ENCODE data around the gene MAP2K3. TPM values are rescaled to one million over a fixed set of nuclear protein-coding genes. Genes with fewer than 3 reads are reported as not detected.

The MAP2K3 gene
- total and polyA plus RNA-seq, 12 donors: 6.4 to 64.8 (median 32.2) TPM

DNA sequence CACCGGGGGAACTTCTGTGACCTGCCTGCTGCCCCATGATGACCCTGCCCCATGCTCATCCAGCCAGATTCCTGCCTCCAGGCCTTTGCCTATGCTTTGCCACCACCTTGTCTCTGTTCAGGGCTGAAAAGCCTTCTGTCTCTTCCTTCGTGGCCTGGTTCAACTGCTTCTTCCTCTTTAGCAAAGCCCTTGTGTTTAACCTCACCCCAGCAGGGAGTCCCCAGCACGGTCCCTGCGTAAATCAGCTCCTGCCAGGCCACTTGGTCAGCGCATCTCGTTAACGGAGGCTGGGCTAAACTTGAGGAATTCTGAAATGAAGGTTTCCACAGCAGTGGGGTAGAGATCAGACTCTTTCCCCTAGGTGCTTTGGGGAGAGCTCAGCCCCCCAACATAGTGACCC is 75.5 kb downstream of the MAP2K3 start:
- Histone ChIP-seq H3K4me1 (replicated peaks in 1 of 2) (no peaks in the 10 kb centered on the region), H3K9me3 (replicated peaks in 1 of 3) (no peaks in the 10 kb centered on the region), H3K36me3 (replicated peaks in 1 of 2) (no peaks in the 10 kb centered on the region), H3K27ac (no peak overlapping the region), H3K4me3 (no peak overlapping the region), H3K27me3 (no peaks in the 10 kb centered on the region)
- DNase-seq: no peak
- intact Hi-C loops (cut with DNase I): no loop called here
- WGBS, 4 donors: 68 to 82% (median 71%) methylated on average over 5 to 7 of the region's 7 CpGs
- TF ChIP-seq POLR2A (IDR thresholded peaks at IDR 0.05): no peak
- TF ChIP-seq, protein P1, sequence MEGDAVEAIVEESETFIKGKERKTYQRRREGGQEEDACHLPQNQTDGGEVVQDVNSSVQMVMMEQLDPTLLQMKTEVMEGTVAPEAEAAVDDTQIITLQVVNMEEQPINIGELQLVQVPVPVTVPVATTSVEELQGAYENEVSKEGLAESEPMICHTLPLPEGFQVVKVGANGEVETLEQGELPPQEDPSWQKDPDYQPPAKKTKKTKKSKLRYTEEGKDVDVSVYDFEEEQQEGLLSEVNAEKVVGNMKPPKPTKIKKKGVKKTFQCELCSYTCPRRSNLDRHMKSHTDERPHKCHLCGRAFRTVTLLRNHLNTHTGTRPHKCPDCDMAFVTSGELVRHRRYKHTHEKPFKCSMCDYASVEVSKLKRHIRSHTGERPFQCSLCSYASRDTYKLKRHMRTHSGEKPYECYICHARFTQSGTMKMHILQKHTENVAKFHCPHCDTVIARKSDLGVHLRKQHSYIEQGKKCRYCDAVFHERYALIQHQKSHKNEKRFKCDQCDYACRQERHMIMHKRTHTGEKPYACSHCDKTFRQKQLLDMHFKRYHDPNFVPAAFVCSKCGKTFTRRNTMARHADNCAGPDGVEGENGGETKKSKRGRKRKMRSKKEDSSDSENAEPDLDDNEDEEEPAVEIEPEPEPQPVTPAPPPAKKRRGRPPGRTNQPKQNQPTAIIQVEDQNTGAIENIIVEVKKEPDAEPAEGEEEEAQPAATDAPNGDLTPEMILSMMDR (IDR thresholded peaks at IDR 0.05): no peak

GRCh38 chr17:21361020-21361809 is 76.7 kb downstream of the MAP2K3 start:
- no peak for DNase-seq
- H3K4me1 ChIP-seq (replicated peaks in 1 of 2): no peaks in the 10 kb centered on the region
- H3K27me3 ChIP-seq: no peaks in the 10 kb centered on the region
- no peaks in the 10 kb centered on the region for H3K9me3 ChIP-seq (replicated peaks in 1 of 3)
- 75 to 89% (median 77%) methylated on average over 3 to 5 of the region's 5 CpGs for WGBS, 4 donors
- H3K27ac ChIP-seq: no peak overlapping the region
- no peak overlapping the region for H3K4me3 ChIP-seq
- intact Hi-C loops (cut with DNase I): no loop called here
- no peaks in the 10 kb centered on the region for H3K36me3 ChIP-seq (replicated peaks in 1 of 2)
- TF ChIP-seq, protein P1 (IDR thresholded peaks at IDR 0.05): no peak

GRCh38 chr17:21362331-21362931 is 77.9 kb downstream of the MAP2K3 start:
- no peaks in the 10 kb centered on the region for H3K9me3 ChIP-seq (replicated peaks in 1 of 3)
- H3K27ac ChIP-seq: no peak overlapping the region
- H3K27me3 ChIP-seq: no peaks in the 10 kb centered on the region
- intact Hi-C loops (cut with DNase I): no loop called here
- H3K4me3 ChIP-seq: no peak overlapping the region
- no peaks in the 10 kb centered on the region for H3K36me3 ChIP-seq (replicated peaks in 1 of 2)
- no peaks in the 10 kb centered on the region for H3K4me1 ChIP-seq (replicated peaks in 1 of 2)
- TF ChIP-seq, protein P1 (IDR thresholded peaks at IDR 0.05): no peak
- no peak for TF ChIP-seq POLR2A (IDR thresholded peaks at IDR 0.05)
- no peak for DNase-seq

- no peaks in the 10 kb centered on the region for H3K9me3 ChIP-seq (replicated peaks in 1 of 3)
- no peak for TF ChIP-seq POLR2A (IDR thresholded peaks at IDR 0.05)
- TF ChIP-seq, protein P1 (IDR thresholded peaks at IDR 0.05): no peak
- H3K4me3 ChIP-seq: no peak overlapping the region
- no peak for DNase-seq
- intact Hi-C loops (cut with DNase I): no loop called here
- H3K27ac ChIP-seq: no peak overlapping the region
- H3K27me3 ChIP-seq: no peaks in the 10 kb centered on the region
- 76 to 88% (median 85%) methylated on average over 7 to 9 of the region's 9 CpGs for WGBS, 4 donors
- no peaks in the 10 kb centered on the region for H3K4me1 ChIP-seq (replicated peaks in 1 of 2)
- no peaks in the 10 kb centered on the region for H3K36me3 ChIP-seq (replicated peaks in 1 of 2)
Measured at GRCh38 chr17:21363776-21364642, 79.5 kb downstream of the MAP2K3 start.

Data from adrenal gland (tissue), 12 donors.